Heart left ventricle (tissue), 16 donors: ENCODE measurements around the gene NPFFR1. TPM values are rescaled to one million over a fixed set of nuclear protein-coding genes. Genes with fewer than 3 reads are reported as not detected.
A peak's percentile ranks its signal among the peaks of the same experiment; 100 is the strongest.

Experiments
- ATAC-seq, 4 donors: fragments of 200-7000 bp; cut with Tn5 transposase; one replicate each; pipeline ENCODE4 v1.9.1; 2020 to 2022; ENCODE audit warnings: moderate library complexity in 4 of 4, mild to moderate bottlenecking in 3 of 4, moderate number of reproducible peaks in 1 of 4
- DNase-seq, 5 donors: peaks; one replicate each; pipeline ENCODE4 v3.0.0-alpha.2; 2020
- H3K27ac ChIP-seq, 12 donors: fragments of 200-600 bp; sonication (generic) in 4 of 12; one replicate each; pipeline versions ENCODE4 v1.5.0 to v1.8.0; 2016 to 2022; ENCODE audit warnings: mild to moderate bottlenecking in 2 of 12
- H3K27me3 ChIP-seq, 9 donors: fragments of 200-600 bp; sonication (generic) in 2 of 9; one replicate each; pipeline versions ENCODE4 v1.5.1 to v1.8.0; 2016 to 2022; ENCODE audit warnings: mild to moderate bottlenecking in 3 of 9
- H3K36me3 ChIP-seq, 9 donors: fragments of 200-600 bp; sonication (generic) in 2 of 9; one replicate each; pipeline versions ENCODE4 v1.5.0 to v1.8.0; 2018 to 2022; ENCODE audit warnings: mild to moderate bottlenecking in 2 of 9
- H3K4me1 ChIP-seq, 12 donors: fragments of 200-600 bp; sonication (generic) in 4 of 12; one replicate each; pipeline versions ENCODE4 v1.5.0 to v1.8.0; 2016 to 2022; ENCODE audit warnings: mild to moderate bottlenecking in 3 of 12
- H3K4me3 ChIP-seq, 12 donors: fragments of 200-600 bp; sonication (generic) in 4 of 12; one replicate each; pipeline versions ENCODE4 v1.5.0 to v1.8.0; 2017 to 2022; ENCODE audit warnings: mild to moderate bottlenecking in 9 of 12, moderate library complexity in 4 of 12
- H3K9me3 ChIP-seq, 12 donors: fragments of 200-600 bp; sonication (generic) in 4 of 12; one replicate each; pipeline versions ENCODE4 v1.5.0 to v1.8.0; 2016 to 2022; ENCODE audit warnings: mild to moderate bottlenecking in 1 of 12
- CTCF ChIP-seq, 12 donors: fragments of 200-600 bp; sonication (generic) in 4 of 12; IDR thresholded peaks; one replicate each; pipeline versions ENCODE4 v1.5.0 to v1.8.0; 2018 to 2022; ENCODE audit warnings: antibody characterized with exemption in 12 of 12, mild to moderate bottlenecking in 5 of 12
- POLR2A ChIP-seq, 2 donors: fragments of 450-650 bp; IDR thresholded peaks; one replicate each; pipeline ENCODE4 v1.6.1; 2017; ENCODE audit warnings: antibody characterized with exemption in 2 of 2, mild to moderate bottlenecking in 2 of 2, moderate library complexity in 2 of 2
- WGBS, 4 donors: extraction: QIAGEN DNeasy Blood & Tissue Kit in 2 of 4; methylation state at CpG; one replicate each; pipeline versions ENCODE4 v1.1.5 to v1.1.7; 2013 to 2018; 5-methylcytosine and 5-hydroxymethylcytosine counted together
- intact Hi-C, 10 donors: fragments of 100-400 bp; cut with DNase I; formaldehyde crosslinking; loops; one replicate each; pipeline versions ENCODE4 v1.11.1 to v1.14.2; 2022
- polyA plus RNA-seq, 2 donors: library from polyadenylated mRNA; stranded (reverse); fragments of 200-250 nt; gene quantifications; one replicate each; pipeline ENCODE4 v1.2.3, GENCODE V29; 2013
- total RNA-seq, 9 donors: library from RNA; depleted of rRNA in 2 of 9; stranded (reverse); fragments of >200 nt in 2 of 9; fragmentation: NEBNext Ultra II Directional in 3 of 9; extraction: Animal tissue kit (Norgen Biotek cat#: 25700) in 3 of 9; gene quantifications; one replicate each; pipeline versions ENCODE4 v1.1.0 to v1.2.4, GENCODE V29; 2016 to 2023
- donor health status: ischemic (EF 13 %, LVEDD 7.1; RV severe dilation, severe dysfunction).
- donor health status: healthy with polysubstance abuse.
- donor health status: DM: no; HTN: yes; CAD: no.
- donor health status: DM: no; HTN: no; CAD: no.
- donor health status: ischemic (EF 25% LVEDD 6.9; RV normal size, moderate dysfunction).
- donor health status: ischemic (EF 25% LVEDD 5.7; RV mildly dilated, moderate dysfunction).
- donor health status: healthy.
- donor health status: DM: yes; HTN: yes; CAD: no.
- donor health status: ischemic (EF 35%, LVEDD 5.7; RV mildly dilated, moderate dysfunction).
- donor health status: nonischemic (EF 11% LVEDD 7.7; RV severe dilation, severe dysfunction).
- donor health status: DM: yes; HTN: yes; CAD: no.
- donor health status: PGD.
- donor health status: ischemic (EF 29% LVEDD 5.4; RV normal size, mild dysfunction).
- donor health status: nonischemic (EF 23%, LVEDD 6.1; RV moderate dilation, normal function).

NPFFR1 gene
- total and polyA plus RNA-seq, 11 donors = 0.52 TPM; not detected in 10

GRCh38 chr10:70331160-70331485, 47.3 kb upstream of the NPFFR1 start:
- Histone ChIP-seq H3K27me3 (peaks cover 0 to 23% (median 0%) of the 10 kb centered on the region in 9 donors), H3K27ac (peak overlapping the region in 10 of 12 donors; percentile 2 to 79 (median 63)), H3K9me3 (peaks cover 0 to 5% (median 0%) of the 10 kb centered on the region in 12 donors), H3K4me3 (no peak overlapping the region), H3K4me1 (peaks cover 3 to 49% (median 36%) of the 10 kb centered on the region in 12 donors), H3K36me3 (no peaks in the 10 kb centered on the region)
- DNase-seq (no peak), ATAC-seq (no peak)
- no peak for TF ChIP-seq CTCF (IDR thresholded peaks at IDR 0.05)
- no peak for TF ChIP-seq POLR2A (IDR thresholded peaks at IDR 0.05)
- intact Hi-C loops = loop anchor here in 1 of 10 donors (5.0 kb wide), 1 partner anchor 34 kb away; no protein-coding TSS in a partner anchor
- WGBS, 4 donors = 51 to 64% (median 58%) methylated on average over 2 of the region's 2 CpGs

DNA sequence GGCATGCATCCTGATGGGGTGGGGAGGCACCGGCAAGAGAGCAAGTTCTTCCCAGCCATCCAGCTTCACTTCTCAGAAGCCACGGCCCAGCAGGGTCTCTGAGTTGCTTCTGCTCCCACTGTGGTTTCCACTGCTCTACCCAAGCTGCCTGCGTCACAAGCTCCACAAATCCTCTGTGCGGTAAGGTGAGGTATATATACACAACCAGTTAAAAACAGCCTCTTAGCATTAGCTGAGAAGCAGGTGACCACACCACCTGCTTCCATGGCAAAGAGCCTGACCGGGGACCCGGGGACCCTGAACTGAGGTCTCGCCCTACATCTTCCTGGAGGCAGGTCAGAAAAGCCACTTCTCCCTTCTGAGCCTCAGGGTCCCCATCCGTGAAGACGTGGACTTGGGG, 46.9 kb upstream of the NPFFR1 start:
- Histone ChIP-seq H3K9me3 (peaks cover 0 to 5% (median 0%) of the 10 kb centered on the region in 12 donors), H3K27me3 (peaks cover 0 to 21% (median 0%) of the 10 kb centered on the region in 9 donors), H3K4me1 (peaks cover 3 to 48% (median 33%) of the 10 kb centered on the region in 12 donors), H3K36me3 (no peaks in the 10 kb centered on the region), H3K4me3 (no peak overlapping the region), H3K27ac (peak overlapping the region in 2 of 12 donors; percentile 72 to 79)
- TF ChIP-seq POLR2A (IDR thresholded peaks at IDR 0.05) (no peak), CTCF (IDR thresholded peaks at IDR 0.05) (no peak)
- 88 to 94% (median 94%) methylated on average over 9 of the region's 9 CpGs for WGBS, 4 donors
- intact Hi-C loops = loop anchor here in 1 of 10 donors (5.0 kb wide), 1 partner anchor 33 kb away; no protein-coding TSS in a partner anchor
- DNase-seq = no peak
- ATAC-seq = no peak

DNA sequence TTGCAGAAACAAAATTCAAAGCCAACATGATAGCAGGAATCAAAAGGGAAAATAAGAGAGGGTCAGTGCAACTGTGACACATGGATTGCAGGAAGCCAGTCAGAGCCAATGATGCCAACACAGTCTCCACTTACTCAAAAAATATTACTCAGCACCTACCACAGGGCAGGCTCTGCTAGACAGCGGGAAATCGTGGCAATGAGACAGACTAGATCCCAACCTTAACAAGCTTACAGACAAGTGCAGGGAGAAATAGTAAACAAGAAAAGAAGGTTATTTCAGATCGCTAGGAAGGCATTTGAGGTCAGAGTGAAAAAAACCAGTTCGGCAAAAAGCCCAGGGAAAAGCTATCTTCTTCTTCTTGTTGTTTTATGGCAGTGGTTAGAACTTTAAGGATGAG, 45.2 kb upstream of the NPFFR1 start:
- intact Hi-C loops = loop anchor here in 1 of 10 donors (10.0 kb wide), 1 partner anchor 54 kb away; no protein-coding TSS in a partner anchor
- Histone ChIP-seq H3K9me3 (peaks cover 0 to 5% (median 0%) of the 10 kb centered on the region in 12 donors), H3K36me3 (no peaks in the 10 kb centered on the region), H3K4me3 (no peak overlapping the region), H3K27ac (peak overlapping the region in 2 of 12 donors; percentile 5 to 27), H3K4me1 (peaks cover 3 to 50% (median 37%) of the 10 kb centered on the region in 12 donors), H3K27me3 (peaks cover 0 to 23% (median 0%) of the 10 kb centered on the region in 9 donors)
- no peak for DNase-seq
- 53 to 68% (median 58%) methylated on average over 4 of the region's 4 CpGs for WGBS, 4 donors
- TF ChIP-seq POLR2A (IDR thresholded peaks at IDR 0.05) = no peak
- ATAC-seq = no peak

DNA sequence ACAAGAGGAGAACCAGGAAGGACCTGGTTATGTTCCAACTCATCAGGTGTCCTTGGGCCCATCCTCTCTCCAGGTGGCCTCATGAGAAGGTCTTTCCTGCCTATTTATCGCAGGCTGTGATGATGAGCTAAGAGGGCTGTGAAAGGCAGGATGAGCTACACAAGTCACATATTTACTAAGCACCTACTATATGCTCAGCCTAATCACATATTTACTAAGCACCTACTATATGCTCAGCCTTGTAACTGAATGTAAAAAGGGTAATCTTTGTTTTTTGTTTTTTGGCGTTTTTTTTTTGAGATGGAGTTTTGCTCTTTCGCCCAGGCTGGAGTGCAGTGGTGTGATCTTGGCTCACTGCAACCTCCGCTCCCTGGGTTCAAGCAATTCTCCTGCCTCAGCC, 44.2 kb upstream of the NPFFR1 start:
- Histone ChIP-seq H3K27ac (no peak overlapping the region), H3K4me3 (no peak overlapping the region), H3K4me1 (peaks cover 3 to 53% (median 40%) of the 10 kb centered on the region in 12 donors), H3K27me3 (peaks cover 0 to 20% (median 0%) of the 10 kb centered on the region in 9 donors), H3K36me3 (no peaks in the 10 kb centered on the region), H3K9me3 (no peaks in the 10 kb centered on the region)
- no peak for TF ChIP-seq CTCF (IDR thresholded peaks at IDR 0.05)
- TF ChIP-seq POLR2A (IDR thresholded peaks at IDR 0.05) = no peak
- WGBS, 4 donors = 96 to 97% (median 96%) methylated on average over 4 of the region's 4 CpGs
- intact Hi-C loops = loop anchor here in 1 of 10 donors (10.0 kb wide), 1 partner anchor 53 kb away; no protein-coding TSS in a partner anchor
- DNase-seq (no peak), ATAC-seq (no peak)
